Stimulated activated naive CD8-positive, alpha-beta T cell treated with anti-CD3 and anti-CD28 coated beads, Interleukin-15, amount 100 ng/mL, for 72 hours (primary cell): Measurements from ENCODE around the gene EYA4.

Source experiments
- ATAC-seq: fragments of 150-1000 bp; cut with Tn5 transposase; 2 replicates; pipeline ENCODE4 v1.10.0; 2021; ENCODE audit warnings: mild to moderate bottlenecking, moderate library complexity
- DNase-seq, 2 donors: peaks; one replicate each; pipeline ENCODE4 v3.0.0; 2021 to 2022
- H3K27ac Mint-ChIP-seq, 2 donors: one replicate each; pipeline ENCODE4 v1.8.0; 2022; ENCODE audit warnings: mild to moderate bottlenecking in 2 of 2, mixed read lengths in 2 of 2, moderate library complexity in 2 of 2
- H3K27me3 Mint-ChIP-seq: one replicate; pipeline ENCODE4 v1.8.0; 2022; ENCODE audit warnings: mixed read lengths
- H3K4me1 Mint-ChIP-seq: one replicate; pipeline ENCODE4 v1.8.0; 2022; ENCODE audit warnings: mild to moderate bottlenecking, mixed read lengths
- H3K4me3 Mint-ChIP-seq, 2 donors: one replicate each; pipeline ENCODE4 v1.8.0; 2022; ENCODE audit warnings: mild to moderate bottlenecking in 2 of 2, mixed read lengths in 2 of 2, moderate library complexity in 1 of 2
- H3K9me3 Mint-ChIP-seq, 2 donors: one replicate each; pipeline ENCODE4 v1.8.0; 2022; ENCODE audit warnings: mixed read lengths in 2 of 2

EYA4 gene

DNA sequence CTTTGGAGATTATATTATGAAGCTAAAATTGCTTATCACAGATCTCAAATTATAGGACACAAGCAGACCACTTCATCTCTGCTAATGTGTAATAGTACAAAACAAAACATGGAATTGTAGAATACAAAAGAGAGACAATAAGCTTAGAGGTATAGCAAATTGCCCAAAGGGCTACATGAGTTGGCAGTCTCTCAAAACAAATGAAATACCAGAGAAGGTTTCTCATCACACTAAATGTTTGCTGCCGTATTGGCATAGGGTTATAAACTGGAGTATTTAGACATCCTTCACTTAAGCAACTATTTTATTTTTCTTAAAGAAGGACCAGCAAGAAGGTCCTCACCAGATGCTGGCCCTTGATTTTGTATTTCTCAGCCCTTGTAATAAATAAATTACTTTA is 5.9 kb upstream of the EYA4 start:
- Mint-ChIP-seq H3K4me3 (no peak overlapping the region), H3K27ac (no peak overlapping the region), H3K4me1 (no peaks in the 10 kb centered on the region), H3K9me3 (peaks cover 0 to 12% of the 10 kb centered on the region in 2 donors), H3K27me3 (peaks cover 24% of the 10 kb centered on the region)
- DNase-seq (no peak), ATAC-seq (no peak)

DNA sequence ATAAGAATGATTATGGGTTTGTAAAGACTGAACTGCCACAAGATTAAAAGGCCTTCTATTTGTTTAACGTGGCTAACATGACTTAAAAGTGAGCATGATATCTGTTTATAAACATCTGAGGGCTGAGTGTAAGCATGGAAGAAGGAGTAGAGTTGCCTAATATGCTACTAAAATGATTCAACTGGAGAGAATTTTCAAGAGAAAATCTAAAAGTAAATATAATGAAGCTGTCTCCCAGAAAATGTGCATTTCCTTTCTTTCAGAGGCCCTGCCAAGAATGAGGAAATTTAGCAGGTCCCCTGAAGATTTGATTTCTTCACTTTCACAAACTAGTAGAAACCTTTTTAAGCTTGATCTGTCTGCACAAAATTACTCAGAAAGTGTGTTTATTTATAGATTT is 4.2 kb upstream of the EYA4 start:
- Mint-ChIP-seq H3K9me3 (no peaks in the 10 kb centered on the region), H3K4me3 (no peak overlapping the region), H3K27me3 (peaks cover 41% of the 10 kb centered on the region), H3K27ac (no peak overlapping the region), H3K4me1 (peaks cover 6% of the 10 kb centered on the region)
- ATAC-seq: no peak
- no peak for DNase-seq

DNA sequence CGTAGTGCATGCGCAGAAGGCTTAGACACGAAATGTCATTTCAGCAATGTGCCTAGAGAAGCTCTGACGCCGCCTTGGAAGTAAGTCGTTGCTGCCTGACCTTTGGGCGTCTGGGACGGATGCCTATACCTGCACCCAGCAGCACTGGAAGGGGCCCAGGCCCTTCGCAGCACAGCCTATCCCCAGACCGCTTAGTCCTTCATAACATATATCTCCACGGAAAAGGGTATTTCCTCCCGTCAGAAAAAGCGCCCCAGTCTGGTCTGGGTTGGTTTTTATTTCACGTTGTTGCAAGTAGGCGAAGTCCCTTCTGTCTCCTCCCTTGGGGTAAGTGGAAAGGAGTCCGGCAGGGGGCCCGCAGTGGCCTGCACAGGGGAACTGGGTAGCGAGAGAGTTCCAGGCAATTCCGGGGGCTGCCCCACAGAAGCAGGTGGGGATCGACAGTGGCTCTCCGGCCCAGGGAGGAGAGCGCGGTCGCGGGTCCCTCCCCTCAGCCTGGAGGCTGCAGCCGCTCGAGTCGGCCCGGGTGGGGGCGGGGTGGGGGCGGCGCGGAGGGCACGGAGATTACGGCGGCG is 559 bp upstream of the EYA4 start:
- H3K27me3 Mint-ChIP-seq: peaks cover 57% of the 10 kb centered on the region
- ATAC-seq: peak; percentile 57
- H3K4me1 Mint-ChIP-seq: peaks cover 24% of the 10 kb centered on the region
- H3K4me3 Mint-ChIP-seq: peak overlapping the region in 1 of 2 donors; percentile 61
- no peaks in the 10 kb centered on the region for H3K9me3 Mint-ChIP-seq
- H3K27ac Mint-ChIP-seq: no peak overlapping the region
- peak in 1 of 2 donors; percentile 1 for DNase-seq

DNA sequence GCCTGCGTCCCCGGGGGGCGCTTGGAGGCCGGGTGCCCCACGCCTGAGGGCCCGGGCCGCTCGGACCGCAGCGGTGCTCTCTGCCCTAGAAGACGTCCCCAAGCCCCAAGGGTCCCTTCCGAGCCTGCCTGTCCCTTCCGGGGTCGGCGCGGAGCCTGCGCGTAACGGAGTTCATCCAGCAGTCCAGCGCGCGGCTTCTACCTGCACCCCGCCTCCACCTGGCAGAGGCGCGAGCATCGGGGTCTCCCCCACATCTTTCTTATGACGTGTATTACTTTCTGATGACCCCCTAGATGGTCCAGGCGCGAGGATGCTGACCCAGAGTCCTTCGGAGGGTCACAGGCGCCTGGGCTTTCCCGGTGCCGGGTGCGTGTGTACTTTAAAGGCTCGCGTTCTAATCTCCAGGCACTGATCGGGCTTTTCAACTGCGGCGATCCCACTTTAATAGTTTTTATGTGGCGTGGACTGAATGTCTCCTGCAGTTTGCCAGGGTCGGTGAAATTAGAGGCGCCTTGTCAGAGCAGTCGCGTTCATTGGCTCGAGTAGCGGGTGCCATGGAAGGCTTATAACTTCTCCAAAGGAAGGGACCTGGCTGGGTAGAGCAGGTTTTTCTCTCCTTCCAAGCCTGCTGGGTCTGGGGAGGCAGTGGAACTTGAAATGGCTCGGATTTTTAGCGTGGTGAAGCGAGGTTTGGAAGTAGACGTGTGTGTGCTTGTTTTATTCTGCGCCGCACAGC is 912 bp downstream of the EYA4 start:
- Mint-ChIP-seq H3K27ac (no peak overlapping the region), H3K4me1 (peaks cover 24% of the 10 kb centered on the region), H3K9me3 (no peaks in the 10 kb centered on the region), H3K4me3 (peak overlapping the region; percentile 19 to 57), H3K27me3 (peaks cover 57% of the 10 kb centered on the region)
- ATAC-seq: no peak
- DNase-seq: peak in 1 of 2 donors; percentile 2

DNA sequence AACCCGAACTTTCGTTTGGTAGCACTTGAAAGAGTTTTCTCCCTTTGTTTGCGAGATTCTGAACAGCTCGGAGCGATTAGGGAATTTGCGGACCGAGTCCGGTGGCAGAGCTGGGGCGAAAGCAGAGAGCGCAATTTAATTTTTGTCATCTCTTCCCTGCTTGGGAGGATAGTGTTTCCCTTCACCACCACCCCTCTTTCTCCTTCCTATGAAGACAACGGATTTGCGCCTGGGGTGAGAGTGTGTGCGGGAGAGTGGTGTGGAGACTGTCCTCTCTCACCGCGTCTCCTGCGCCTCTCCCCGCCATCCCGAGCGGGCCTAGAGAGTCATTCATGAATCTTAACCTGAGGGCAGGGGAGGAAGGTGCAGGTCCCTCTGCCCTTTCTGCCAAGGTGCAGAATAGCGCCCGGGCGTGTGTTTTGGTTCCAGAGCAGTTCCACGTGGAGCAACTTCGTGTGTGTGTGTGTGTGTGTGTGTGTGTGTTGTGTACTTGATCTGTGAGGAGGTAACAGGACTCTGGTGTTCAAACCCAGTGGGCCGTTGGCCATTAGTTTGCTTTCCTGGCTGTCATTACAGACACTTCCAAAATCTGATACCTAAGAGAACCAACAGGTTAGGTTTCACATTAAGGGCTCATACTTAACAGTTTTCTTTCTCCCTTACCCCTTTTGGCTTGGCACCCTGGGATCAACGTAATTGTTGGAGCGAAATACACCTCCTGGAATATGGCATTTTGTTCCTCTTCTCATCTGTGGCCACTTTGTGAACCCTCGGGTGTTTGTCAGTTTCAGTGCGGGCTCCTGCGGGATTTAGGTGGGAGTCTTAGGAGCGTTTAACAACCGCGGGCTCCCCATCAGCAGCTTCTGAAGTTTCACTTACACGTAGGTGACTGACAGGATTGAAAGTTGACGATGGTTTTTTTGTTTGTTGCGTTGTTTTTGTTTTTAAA is 1.8 kb downstream of the EYA4 start:
- ATAC-seq (no peak), DNase-seq (peak in 1 of 2 donors; percentile 0)
- Mint-ChIP-seq H3K27ac (no peak overlapping the region), H3K27me3 (peaks cover 57% of the 10 kb centered on the region), H3K4me1 (peaks cover 24% of the 10 kb centered on the region), H3K9me3 (no peaks in the 10 kb centered on the region), H3K4me3 (peak overlapping the region; percentile 19 to 35)

DNA sequence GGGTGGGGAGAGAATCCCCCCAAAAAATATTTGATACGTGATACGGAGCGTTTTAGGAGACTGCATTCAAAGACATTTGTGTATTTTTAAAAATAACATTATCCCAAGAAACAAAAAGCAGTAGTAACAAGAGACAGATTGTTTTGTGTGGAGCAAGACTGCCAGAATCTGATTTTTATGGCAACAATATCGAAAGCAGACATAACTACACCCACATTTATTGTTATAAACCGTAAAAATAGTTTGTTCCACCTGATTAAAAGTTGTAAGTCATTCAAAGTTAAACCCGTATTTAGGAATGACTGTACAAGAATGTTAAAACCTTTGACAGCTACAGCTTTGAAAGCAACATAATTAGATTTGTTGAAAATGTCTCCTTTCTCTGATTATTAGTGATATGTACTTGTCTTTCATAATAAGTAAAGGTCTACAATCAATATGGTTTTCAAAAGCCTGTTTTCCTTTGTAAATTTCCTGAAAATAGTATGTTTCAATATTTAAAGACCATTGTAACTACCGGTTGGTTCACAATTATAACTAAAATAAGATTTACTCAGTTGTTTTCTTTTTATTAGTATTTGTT is 2.7 kb downstream of the EYA4 start:
- H3K4me1 Mint-ChIP-seq: peaks cover 24% of the 10 kb centered on the region
- H3K4me3 Mint-ChIP-seq: no peak overlapping the region
- no peak for ATAC-seq
- H3K9me3 Mint-ChIP-seq: no peaks in the 10 kb centered on the region
- peaks cover 57% of the 10 kb centered on the region for H3K27me3 Mint-ChIP-seq
- H3K27ac Mint-ChIP-seq: no peak overlapping the region
- no peak for DNase-seq

DNA sequence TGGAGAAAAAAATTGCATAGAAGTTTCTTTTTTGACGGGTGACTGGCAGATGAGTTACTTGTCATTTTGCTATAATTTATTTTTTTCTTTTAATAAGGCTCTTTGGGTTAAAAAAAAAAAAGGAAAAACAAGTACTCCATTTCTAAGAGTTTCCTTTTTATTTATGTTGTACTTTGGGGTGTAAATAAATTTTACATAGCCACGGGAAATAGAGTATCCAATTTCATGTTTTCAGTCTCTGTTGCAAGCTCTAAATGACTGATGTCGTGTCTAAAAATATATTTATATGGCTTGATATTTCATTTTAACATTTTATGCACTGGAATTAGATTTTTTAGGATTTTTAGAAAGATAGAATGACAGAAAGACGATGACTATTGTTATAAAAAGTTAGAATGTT is 3.4 kb downstream of the EYA4 start:
- Mint-ChIP-seq H3K4me3 (no peak overlapping the region), H3K27me3 (peaks cover 58% of the 10 kb centered on the region), H3K4me1 (peaks cover 24% of the 10 kb centered on the region), H3K27ac (no peak overlapping the region), H3K9me3 (no peaks in the 10 kb centered on the region)
- DNase-seq: no peak
- no peak for ATAC-seq

DNA sequence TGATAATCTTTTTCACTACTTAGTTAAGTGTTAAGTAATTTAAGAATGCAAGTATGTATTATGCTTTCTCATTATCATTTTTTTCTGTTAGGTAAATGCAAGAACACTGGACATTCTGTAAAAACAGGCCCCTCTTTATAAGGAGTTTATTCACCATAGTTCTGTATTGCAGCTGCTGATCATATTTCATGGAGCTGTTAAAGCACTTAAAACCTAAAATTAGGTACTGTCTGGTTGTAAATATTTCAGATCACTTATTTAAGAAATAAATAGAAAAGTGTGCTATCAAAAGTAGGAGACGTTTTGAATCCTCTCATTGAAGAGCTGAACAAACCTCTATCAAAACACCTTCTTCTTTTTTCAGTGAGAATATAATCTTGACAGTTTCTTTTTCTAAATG is 3.9 kb downstream of the EYA4 start:
- DNase-seq: no peak
- Mint-ChIP-seq H3K4me3 (no peak overlapping the region), H3K4me1 (peaks cover 24% of the 10 kb centered on the region), H3K27ac (no peak overlapping the region), H3K9me3 (no peaks in the 10 kb centered on the region), H3K27me3 (peaks cover 58% of the 10 kb centered on the region)
- no peak for ATAC-seq

DNA sequence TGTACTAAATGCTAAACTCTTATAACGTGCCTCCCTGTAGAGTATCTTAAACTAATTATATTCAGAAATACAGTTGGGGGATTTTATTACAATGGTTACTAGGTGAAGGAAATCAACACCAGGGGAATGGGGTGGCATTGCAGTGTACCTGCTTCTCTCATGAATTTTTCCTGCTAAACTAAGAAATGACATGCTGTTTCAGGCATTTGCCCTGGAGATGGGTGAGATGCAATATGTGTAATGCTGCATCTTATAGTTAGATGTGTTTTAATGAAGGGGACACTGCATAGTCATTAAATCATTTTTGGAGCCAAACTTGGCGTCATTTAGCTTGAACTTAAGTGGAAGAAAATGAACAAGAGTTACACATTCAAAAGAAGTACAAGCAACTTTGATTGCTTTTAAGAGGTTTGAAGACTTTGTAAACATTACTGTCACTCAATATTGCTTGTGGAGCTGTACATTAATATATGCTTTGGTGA is 4.3 kb downstream of the EYA4 start:
- no peak for ATAC-seq
- Mint-ChIP-seq H3K27ac (no peak overlapping the region), H3K4me3 (no peak overlapping the region), H3K9me3 (no peaks in the 10 kb centered on the region), H3K4me1 (peaks cover 24% of the 10 kb centered on the region), H3K27me3 (peaks cover 55% of the 10 kb centered on the region)
- DNase-seq: no peak

DNA sequence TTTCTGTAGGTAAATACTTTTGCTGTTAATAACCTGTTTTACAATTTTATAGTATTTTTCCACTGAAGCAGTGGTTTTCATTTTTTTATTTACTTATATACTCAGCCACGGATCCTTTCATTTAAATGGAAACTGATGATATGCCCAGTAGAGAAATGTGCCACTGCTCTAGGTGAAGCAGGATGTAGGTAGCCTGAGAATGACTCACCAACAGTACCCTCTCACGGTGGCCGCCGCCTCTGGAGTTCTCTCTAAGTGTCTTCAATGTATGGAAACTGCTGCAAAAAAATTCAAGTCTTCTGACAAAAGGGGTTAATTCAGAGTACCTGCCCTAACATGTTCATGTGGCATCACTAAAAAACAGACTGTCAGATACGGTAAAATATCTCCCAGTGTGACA is 6.4 kb downstream of the EYA4 start:
- Mint-ChIP-seq H3K27me3 (peaks cover 34% of the 10 kb centered on the region), H3K4me1 (peaks cover 11% of the 10 kb centered on the region), H3K27ac (no peak overlapping the region), H3K9me3 (no peaks in the 10 kb centered on the region), H3K4me3 (no peak overlapping the region)
- no peak for DNase-seq
- no peak for ATAC-seq

DNA sequence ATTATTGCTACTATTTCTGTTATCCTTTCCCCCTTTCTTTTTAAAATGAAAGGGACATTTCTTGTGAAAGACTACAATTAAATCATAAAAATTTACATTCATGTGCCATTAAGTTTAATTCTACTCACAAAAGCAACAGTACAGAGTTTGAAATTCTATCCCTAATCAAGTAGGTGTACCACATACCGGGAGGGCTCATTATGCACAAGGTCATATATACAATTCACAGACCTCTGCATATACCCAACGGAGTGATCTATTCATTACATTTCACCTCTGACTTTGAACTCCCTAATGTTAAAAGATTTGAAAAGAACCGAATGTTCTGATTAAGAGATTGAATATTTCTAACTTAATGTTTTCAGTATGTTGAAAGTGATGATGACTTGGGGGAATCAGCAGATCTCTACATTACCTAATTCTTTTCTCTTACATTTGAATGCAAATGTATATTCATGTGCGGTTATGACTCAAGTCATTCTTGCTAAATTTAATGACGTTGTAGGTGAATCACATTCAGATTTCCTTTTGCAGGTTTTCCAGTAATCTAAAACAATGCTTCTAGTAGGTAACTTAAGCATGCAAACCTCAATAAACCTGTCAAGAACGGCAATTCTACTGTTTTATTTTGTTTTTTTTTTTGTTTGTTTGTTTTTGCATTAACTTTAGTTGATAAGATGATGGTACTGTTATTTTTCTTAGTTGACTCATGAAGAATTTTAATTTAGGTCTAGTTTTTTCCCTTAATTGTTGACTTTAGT is 7.3 kb downstream of the EYA4 start:
- no peak overlapping the region for H3K4me3 Mint-ChIP-seq

DNA sequence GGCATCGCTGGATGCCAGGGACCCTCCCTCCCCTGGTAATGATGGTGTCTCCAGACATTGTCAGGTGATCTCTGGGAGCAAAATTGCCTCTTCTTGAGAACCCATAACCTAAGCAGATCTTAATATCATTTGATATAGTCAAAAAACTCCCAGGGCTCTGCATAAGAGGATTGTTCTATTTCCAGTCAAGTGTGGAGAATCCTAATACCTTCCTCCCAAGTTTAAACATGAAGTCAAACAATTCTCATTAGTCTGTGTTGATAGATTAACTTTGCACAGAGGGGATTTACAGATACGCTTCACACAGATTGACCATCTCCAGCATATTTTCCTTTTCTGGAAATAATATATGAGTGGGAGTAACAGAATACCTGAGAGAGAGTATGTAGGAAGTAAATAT is 10.5 kb downstream of the EYA4 start:
- Mint-ChIP-seq H3K9me3 (no peaks in the 10 kb centered on the region), H3K4me1 (no peaks in the 10 kb centered on the region), H3K27ac (no peak overlapping the region), H3K27me3 (peaks cover 12% of the 10 kb centered on the region), H3K4me3 (no peak overlapping the region)
- no peak for DNase-seq
- no peak for ATAC-seq

More for the DNA sequence above, 7.3 kb downstream of the EYA4 start:
- no peak for ATAC-seq
- Mint-ChIP-seq H3K9me3 (no peaks in the 10 kb centered on the region), H3K4me1 (peaks cover 3% of the 10 kb centered on the region), H3K27ac (no peak overlapping the region), H3K27me3 (peaks cover 26% of the 10 kb centered on the region)
- DNase-seq: no peak

DNA sequence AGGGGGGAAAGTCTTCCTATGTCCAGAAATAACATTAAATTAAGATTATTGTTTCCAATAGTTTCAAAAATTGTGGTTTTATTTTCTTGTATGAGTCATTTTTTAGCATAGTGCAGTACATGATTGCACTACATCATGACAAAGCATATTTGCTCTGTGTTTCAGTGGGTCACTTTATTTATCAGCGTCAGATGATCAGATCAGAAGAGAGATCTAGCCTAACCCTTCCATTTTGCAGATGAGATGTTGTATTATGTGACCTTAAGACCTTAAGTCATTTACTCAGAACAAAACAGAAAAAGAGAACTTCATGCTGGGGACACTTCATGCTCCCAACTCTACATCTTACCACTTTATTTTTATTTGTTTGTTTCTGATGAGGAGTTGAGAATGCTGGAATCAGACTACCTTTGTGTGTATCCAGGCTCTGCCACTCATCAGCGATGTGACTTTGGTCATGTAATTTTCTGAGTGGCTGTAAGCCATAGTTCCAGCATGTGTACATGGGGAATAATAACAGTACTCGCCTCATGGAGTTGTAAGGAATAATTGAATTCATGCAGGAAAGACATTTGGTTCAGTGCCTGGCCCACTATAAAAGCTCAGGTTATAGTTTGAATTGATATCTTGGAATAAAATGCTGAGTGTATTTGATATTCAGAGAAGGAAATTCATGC is 13.5 kb downstream of the EYA4 start:
- Mint-ChIP-seq H3K27me3 (peaks cover 5% of the 10 kb centered on the region), H3K4me1 (no peaks in the 10 kb centered on the region), H3K27ac (no peak overlapping the region), H3K9me3 (no peaks in the 10 kb centered on the region), H3K4me3 (no peak overlapping the region)
- no peak for DNase-seq
- ATAC-seq: no peak

DNA sequence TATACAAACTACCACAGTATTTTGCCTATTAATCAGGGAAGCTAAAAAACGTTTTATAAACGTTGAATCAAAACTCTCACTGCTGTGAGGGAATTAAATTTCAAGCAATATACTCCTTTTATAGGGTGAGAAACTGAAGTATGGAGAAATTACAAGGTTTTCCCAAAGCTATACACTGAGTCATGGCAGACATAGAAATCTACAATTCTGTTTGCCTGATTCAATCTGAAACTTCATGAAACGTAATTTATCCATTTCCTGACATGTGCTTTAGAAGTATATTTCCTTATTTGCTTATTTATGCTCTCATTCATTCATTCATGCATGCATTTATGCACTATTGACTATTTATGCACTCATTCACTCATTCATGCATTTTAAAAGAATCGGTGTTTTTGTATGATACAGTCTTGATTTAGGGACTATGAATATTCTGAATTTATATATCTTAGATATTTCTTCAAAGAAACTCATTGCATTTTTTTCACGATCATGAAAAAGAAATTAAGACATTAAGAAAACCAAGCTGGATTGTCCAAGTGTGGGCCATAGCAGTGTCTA is 16.5 kb downstream of the EYA4 start:
- H3K4me1 Mint-ChIP-seq: no peaks in the 10 kb centered on the region

More for the DNA sequence above, 16.5 kb downstream of the EYA4 start:
- Mint-ChIP-seq H3K27me3 (peaks cover 10% of the 10 kb centered on the region), H3K4me3 (no peak overlapping the region), H3K9me3 (no peaks in the 10 kb centered on the region), H3K27ac (no peak overlapping the region)
- DNase-seq (no peak), ATAC-seq (no peak)
